B cell (primary cell): Measurements from ENCODE around the gene BHLHA15. TPM values are rescaled to one million over a fixed set of nuclear protein-coding genes. Genes with fewer than 3 reads are reported as not detected.

Experiments used
- ATAC-seq: fragments of 200-7000 bp; cut with Tn5 transposase; one replicate; pipeline ENCODE4 v1.10.0; 2021; ENCODE audit warnings: low read depth, mild to moderate bottlenecking, moderate number of reproducible peaks, moderate library complexity
- CTCF ChIA-PET: fragments of 350-600 bp; sonication (Branson Sonifier 250); formaldehyde crosslinking; loops from one replicate; lab custom pipeline; 2021; ENCODE audit warnings: antibody characterized with exemption, inconsistent platforms; lab: Charles Lee
- POLR2A ChIA-PET: fragments of 350-600 bp; sonication (Branson Sonifier 250); formaldehyde crosslinking; loops from one replicate; lab custom pipeline; 2021; ENCODE audit warnings: antibody characterized with exemption; lab: Charles Lee
- DNase-seq: peaks from one replicate; pipeline ENCODE4 v3.0.0; 2013
- H2AFZ ChIP-seq: 2 replicates; pipeline ENCODE4 v1.6.1; 2012; ENCODE audit warnings: mild to moderate bottlenecking, low read depth, low read length; ENCODE audit not compliant: insufficient read depth, poor library complexity, severe bottlenecking
- H3K27ac ChIP-seq, 2 donors: 1 replicate in 1 of 2; 2 replicates in 1 of 2; pipeline ENCODE4 v1.5.1; 2012 to 2013; ENCODE audit warnings: low read length in 2 of 2, mild to moderate bottlenecking in 2 of 2, moderate library complexity in 1 of 2
- H3K27me3 ChIP-seq, 4 experiments: fragments of 200-600 bp in 1 of 4; sonication (generic) in 1 of 4; replicated peaks in 1 of 4; 1 replicate in 2 of 4; 2 replicates in 2 of 4; pipeline versions ENCODE4 v1.6.1 to v1.7.0; 2013 to 2016; ENCODE audit warnings: low read length in 3 of 4, mild to moderate bottlenecking in 2 of 4, mixed read lengths in 1 of 4, moderate library complexity in 1 of 4; ENCODE audit not compliant: insufficient read depth in 4 of 4, control insufficient read depth in 3 of 4; ENCODE audit errors: control extremely low read depth in 1 of 4
- H3K36me3 ChIP-seq, 2 experiments: replicated peaks in 1 of 2; 1 replicate in 1 of 2; 2 replicates in 1 of 2; pipeline versions ENCODE4 v1.6.1 to v1.7.1; 2013; ENCODE audit warnings: low read length in 1 of 2; ENCODE audit not compliant: insufficient read depth in 2 of 2, control insufficient read depth in 1 of 2; ENCODE audit errors: control extremely low read depth in 1 of 2, extremely low read depth in 1 of 2
- H3K4me1 ChIP-seq, 2 donors: fragments of 200-600 bp in 1 of 2; sonication (generic) in 1 of 2; 1 replicate in 1 of 2; 2 replicates in 1 of 2; pipeline versions ENCODE4 v1.5.1 to v1.6.1; 2013 to 2017; ENCODE audit warnings: low read length in 2 of 2; ENCODE audit not compliant: control insufficient read depth in 2 of 2, insufficient read depth in 2 of 2
- H3K4me2 ChIP-seq: replicated peaks from 2 replicates; pipeline ENCODE3; 2012; ENCODE audit warnings: mild to moderate bottlenecking, low read depth, low read length; ENCODE audit not compliant: poor library complexity, severe bottlenecking
- H3K4me3 ChIP-seq, 5 experiments: fragments of 200-600 bp in 1 of 5; sonication (generic) in 1 of 5; 1 replicate in 3 of 5; 2 replicates in 2 of 5; pipeline versions ENCODE4 v1.5.1 to v1.7.0; 2011 to 2016; ENCODE audit warnings: low read length in 4 of 5, mild to moderate bottlenecking in 4 of 5, low read depth in 2 of 5, control low read depth in 1 of 5, moderate library complexity in 1 of 5; ENCODE audit not compliant: insufficient read depth in 1 of 5; ENCODE audit errors: control extremely low read depth in 1 of 5, extremely low read depth in 1 of 5
- H3K79me2 ChIP-seq: fragments of 200-600 bp; sonication (generic); one replicate; pipeline ENCODE4 v1.6.0; 2016; ENCODE audit warnings: low read length; ENCODE audit not compliant: control insufficient read depth, insufficient read depth
- H3K9ac ChIP-seq: fragments of 200-600 bp; sonication (generic); 2 replicates; pipeline ENCODE4 v1.6.1; 2017; ENCODE audit warnings: mild to moderate bottlenecking, low read length, moderate library complexity
- H3K9me3 ChIP-seq, 3 donors: one replicate each; pipeline versions ENCODE4 v1.6.1 to v1.7.1; 2013; ENCODE audit warnings: low read length in 2 of 3; ENCODE audit not compliant: control insufficient read depth in 2 of 3, insufficient read depth in 1 of 3; ENCODE audit errors: control extremely low read depth in 1 of 3
- H4K20me1 ChIP-seq: 2 replicates; pipeline ENCODE4 v1.6.0; 2012; ENCODE audit warnings: mild to moderate bottlenecking, low read length; ENCODE audit not compliant: insufficient read depth, control insufficient read depth, poor library complexity, severe bottlenecking
- H3K27ac Mint-ChIP-seq: one replicate; pipeline ENCODE4 v1.8.0; 2021; ENCODE audit warnings: mixed read lengths
- H3K27me3 Mint-ChIP-seq: one replicate; pipeline ENCODE4 v1.8.0; 2021; ENCODE audit warnings: mixed read lengths
- H3K4me1 Mint-ChIP-seq: one replicate; pipeline ENCODE4 v1.8.0; 2021; ENCODE audit warnings: mixed read lengths
- H3K4me3 Mint-ChIP-seq: one replicate; pipeline ENCODE4 v1.8.0; 2021; ENCODE audit warnings: mixed read lengths
- H3K9me3 Mint-ChIP-seq: one replicate; pipeline ENCODE4 v1.8.0; 2022; ENCODE audit warnings: mixed read lengths; ENCODE audit not compliant: insufficient read depth
- EZH2 ChIP-seq: IDR thresholded peaks from 2 replicates; pipeline ENCODE4 v1.6.1; 2012; ENCODE audit warnings: borderline replicate concordance, low read depth, mild to moderate bottlenecking, moderate library complexity, low read length; ENCODE audit not compliant: insufficient read depth, poor library complexity, severe bottlenecking
- WGBS: methylation state at CpG from one replicate; pipeline ENCODE4 v1.1.5; 2013; ENCODE audit warnings: missing lambda C conversion rate; ENCODE audit not compliant: insufficient coverage; 5-methylcytosine and 5-hydroxymethylcytosine counted together
- intact Hi-C: fragments of 100-400 bp; cut with micrococcal nuclease; formaldehyde crosslinking; loops from one replicate; pipeline ENCODE4 v1.10.0; 2022
- polyA plus RNA-seq: library from polyadenylated mRNA; depleted of rRNA; stranded (reverse); fragments of >200 nt; gene quantifications from 2 replicates; pipeline ENCODE4 v1.2.3, GENCODE V29; 2012
- total RNA-seq, 2 donors: library from RNA; stranded (reverse); fragments of 120-200 nt in 1 of 2; gene quantifications; 1 replicate in 1 of 2; 2 replicates in 1 of 2; pipeline versions ENCODE4 v1.2.3 to v1.2.4, GENCODE V29; 2013 to 2022
- TF ChIP-seq, protein P1 (sequence below): fragments of 200-600 bp; IDR thresholded peaks from one replicate; pipeline ENCODE4 v1.8.0; 2022; ENCODE audit warnings: antibody characterized with exemption, mild to moderate bottlenecking

BHLHA15 gene
- total and polyA plus RNA-seq, 2 donors (not counting 1 experiment from before 2014, with no cell fraction given): 0.74 to 2.2 TPM

DNA sequence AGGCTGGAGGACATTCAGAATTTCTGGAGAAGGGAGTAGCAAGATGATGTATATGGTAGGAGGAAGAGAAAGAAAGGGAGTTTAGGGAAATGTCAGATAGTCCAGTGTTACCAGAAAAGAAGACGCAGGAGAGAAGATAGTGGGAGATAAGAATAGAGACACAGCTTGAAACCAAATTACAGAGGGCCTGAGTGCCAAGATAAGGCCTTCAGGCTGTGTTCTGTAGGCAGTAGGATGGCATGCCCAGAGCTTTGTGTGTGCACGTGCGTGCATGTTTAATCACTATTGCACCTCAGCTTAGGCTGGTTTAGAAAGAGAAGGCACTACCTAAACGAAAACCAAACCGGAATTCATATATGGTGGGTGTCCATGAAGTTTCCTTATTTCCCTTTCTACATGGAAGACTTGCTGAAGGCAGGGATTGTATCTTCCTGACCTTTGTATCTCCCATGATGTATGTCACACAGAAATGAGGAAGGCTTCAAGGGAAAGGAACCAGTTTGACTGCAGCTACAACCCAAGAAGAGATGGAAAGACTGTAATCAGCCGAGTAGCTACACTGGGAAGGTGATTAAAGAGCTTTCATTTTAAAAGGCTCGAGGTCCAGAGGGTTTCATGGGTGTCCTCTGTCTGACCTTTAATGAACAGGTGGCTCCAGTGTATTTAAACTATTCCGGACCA is 35.8 kb upstream of the BHLHA15 start:
- H3K9me3 ChIP-seq: no peaks in the 10 kb centered on the region
- H3K36me3 ChIP-seq: peaks cover 0 to 5% of the 10 kb centered on the region in 2 experiments
- no peaks in the 10 kb centered on the region for H3K4me1 ChIP-seq
- POLR2A ChIA-PET: no interaction called here
- H3K9ac ChIP-seq: no peak overlapping the region
- no peak overlapping the region for H3K4me3 ChIP-seq
- H3K9me3 Mint-ChIP-seq: no peaks in the 10 kb centered on the region
- TF ChIP-seq, protein P1, sequence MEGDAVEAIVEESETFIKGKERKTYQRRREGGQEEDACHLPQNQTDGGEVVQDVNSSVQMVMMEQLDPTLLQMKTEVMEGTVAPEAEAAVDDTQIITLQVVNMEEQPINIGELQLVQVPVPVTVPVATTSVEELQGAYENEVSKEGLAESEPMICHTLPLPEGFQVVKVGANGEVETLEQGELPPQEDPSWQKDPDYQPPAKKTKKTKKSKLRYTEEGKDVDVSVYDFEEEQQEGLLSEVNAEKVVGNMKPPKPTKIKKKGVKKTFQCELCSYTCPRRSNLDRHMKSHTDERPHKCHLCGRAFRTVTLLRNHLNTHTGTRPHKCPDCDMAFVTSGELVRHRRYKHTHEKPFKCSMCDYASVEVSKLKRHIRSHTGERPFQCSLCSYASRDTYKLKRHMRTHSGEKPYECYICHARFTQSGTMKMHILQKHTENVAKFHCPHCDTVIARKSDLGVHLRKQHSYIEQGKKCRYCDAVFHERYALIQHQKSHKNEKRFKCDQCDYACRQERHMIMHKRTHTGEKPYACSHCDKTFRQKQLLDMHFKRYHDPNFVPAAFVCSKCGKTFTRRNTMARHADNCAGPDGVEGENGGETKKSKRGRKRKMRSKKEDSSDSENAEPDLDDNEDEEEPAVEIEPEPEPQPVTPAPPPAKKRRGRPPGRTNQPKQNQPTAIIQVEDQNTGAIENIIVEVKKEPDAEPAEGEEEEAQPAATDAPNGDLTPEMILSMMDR: no peak
- no peak for TF ChIP-seq EZH2
- CTCF ChIA-PET: interaction anchor here (1.4 to 1.9 kb wide), 3 partner anchors 69 to 155 kb away, joined by 4 read pairs; partner anchors contain the start of gene LMTK2
- no peaks in the 10 kb centered on the region for H3K27me3 ChIP-seq
- H2AFZ ChIP-seq: no peak overlapping the region
- no peaks in the 10 kb centered on the region for H3K27me3 Mint-ChIP-seq
- H3K27ac ChIP-seq: no peak overlapping the region
- ATAC-seq: no peak
- H3K27ac Mint-ChIP-seq: no peak overlapping the region
- H3K4me1 Mint-ChIP-seq: no peaks in the 10 kb centered on the region
- DNase-seq: no peak
- intact Hi-C loops: no loop called here
- H4K20me1 ChIP-seq: peaks cover 3% of the 10 kb centered on the region
- no peak overlapping the region for H3K4me2 ChIP-seq
- H3K79me2 ChIP-seq: no peaks in the 10 kb centered on the region
- H3K4me3 Mint-ChIP-seq: no peak overlapping the region
- 98% methylated on average over 5 of the region's 8 CpGs for WGBS

DNA sequence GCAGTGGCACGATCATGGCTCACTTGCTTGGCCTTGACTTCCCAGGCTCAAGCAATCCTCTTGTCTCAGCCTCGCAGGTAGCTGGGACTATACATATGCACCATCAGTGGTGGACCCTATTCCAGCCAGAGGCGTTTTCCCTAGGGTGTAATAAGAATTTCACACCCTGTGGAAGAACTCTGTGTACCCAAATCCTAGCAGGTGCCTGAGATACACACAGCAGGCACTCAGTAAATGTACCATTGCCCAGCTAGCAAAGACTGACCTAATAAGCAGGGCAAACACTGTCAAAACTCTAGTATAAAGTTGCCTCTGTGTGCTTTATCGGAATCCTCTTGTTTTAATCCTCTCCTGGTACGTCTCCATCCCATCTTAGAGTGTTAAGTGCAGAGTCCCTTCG is 33.7 kb upstream of the BHLHA15 start:
- Mint-ChIP-seq H3K4me1 (no peaks in the 10 kb centered on the region), H3K27me3 (no peaks in the 10 kb centered on the region), H3K9me3 (no peaks in the 10 kb centered on the region), H3K27ac (no peak overlapping the region), H3K4me3 (no peak overlapping the region)
- Histone ChIP-seq H3K79me2 (no peaks in the 10 kb centered on the region), H3K9ac (no peak overlapping the region), H3K4me3 (no peak overlapping the region), H3K36me3 (peaks cover 0 to 5% of the 10 kb centered on the region in 2 experiments), H3K9me3 (no peaks in the 10 kb centered on the region), H3K4me1 (no peaks in the 10 kb centered on the region), H4K20me1 (no peaks in the 10 kb centered on the region), H2AFZ (no peak overlapping the region), H3K27ac (no peak overlapping the region), H3K27me3 (no peaks in the 10 kb centered on the region), H3K4me2 (no peak overlapping the region)
- POLR2A ChIA-PET: no interaction called here
- DNase-seq (no peak), ATAC-seq (no peak)
- TF ChIP-seq EZH2: no peak
- TF ChIP-seq, protein P1: no peak
- WGBS: 100% methylated on average over 1 of the region's 6 CpGs
- CTCF ChIA-PET: interaction anchor here (1.6 to 6.1 kb wide), 2 partner anchors 9 to 156 kb away, joined by 4 to 37 read pairs; no protein-coding TSS in a partner anchor
- intact Hi-C loops: no loop called here
